HS-27A (cell line): ENCODE results near the gene SOST.
"Not testable (repeated sequence)": the region's sequence is repeated elsewhere in the genome, so short reads cannot be mapped to it uniquely, and the experiment has no call there.

Source experiments
- DNase-seq: peaks from one replicate; pipeline ENCODE4 v3.0.0-alpha.2; 2012; ENCODE audit warnings: low read depth, missing footprints

Gene SOST

DNA sequence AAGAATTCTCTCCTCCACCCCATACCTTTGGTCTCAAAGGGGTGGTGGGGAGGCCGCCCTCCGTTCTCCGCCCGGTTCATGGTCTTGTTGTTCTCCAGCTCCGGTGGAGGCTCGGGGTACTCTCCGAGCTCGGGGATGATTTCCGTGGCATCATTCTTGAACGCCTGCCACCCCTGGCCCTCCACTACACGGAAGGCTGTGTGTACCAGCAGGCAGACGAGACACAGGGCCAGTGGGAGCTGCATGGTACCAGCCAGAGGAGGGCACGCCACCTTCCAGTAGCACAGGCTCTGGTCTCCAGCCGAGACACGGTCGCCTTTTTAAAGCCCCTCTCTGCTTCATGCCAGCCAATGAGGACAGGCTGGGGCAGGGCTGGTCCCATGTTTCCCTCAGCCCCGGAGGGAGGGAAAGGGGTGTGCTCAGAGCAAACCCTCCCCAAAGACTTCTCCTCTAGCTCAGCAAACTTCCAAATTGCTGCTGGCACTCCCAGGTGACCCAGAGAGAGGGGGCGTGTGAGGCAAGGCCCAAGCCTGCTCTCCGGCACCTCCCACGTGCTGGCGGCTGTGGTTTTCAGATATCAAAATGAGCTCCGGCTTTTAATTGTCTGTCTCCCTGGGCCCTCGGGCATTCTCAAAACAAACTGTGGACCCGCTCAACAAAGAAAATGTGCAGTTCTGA is at the start of gene SOST:
SOST (minus strand) TSS at position 295 of the 678 bp plus-strand sequence; CDS start at position 245, 50 bp downstream.
- no peak for DNase-seq

DNA sequence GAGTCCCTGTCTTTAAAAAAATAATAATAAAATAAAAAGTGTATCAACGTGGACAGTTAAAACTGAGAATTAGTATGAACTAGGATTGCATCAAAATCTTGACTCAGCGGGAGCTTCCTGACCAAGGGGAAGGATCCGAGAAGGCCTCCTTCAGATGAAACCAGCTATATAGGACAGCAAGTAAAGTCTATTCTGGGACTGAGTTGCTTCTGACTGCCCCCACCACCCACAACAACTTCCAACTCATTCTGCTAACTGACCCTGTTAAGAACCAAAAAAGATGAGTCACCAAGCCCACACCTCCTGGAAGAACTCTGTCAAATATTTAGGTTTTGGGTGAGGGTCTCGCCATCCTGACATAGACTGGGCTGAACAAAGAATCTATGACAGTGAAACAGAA is 49.5 kb upstream of the SOST start:
- no peak for DNase-seq

DNA sequence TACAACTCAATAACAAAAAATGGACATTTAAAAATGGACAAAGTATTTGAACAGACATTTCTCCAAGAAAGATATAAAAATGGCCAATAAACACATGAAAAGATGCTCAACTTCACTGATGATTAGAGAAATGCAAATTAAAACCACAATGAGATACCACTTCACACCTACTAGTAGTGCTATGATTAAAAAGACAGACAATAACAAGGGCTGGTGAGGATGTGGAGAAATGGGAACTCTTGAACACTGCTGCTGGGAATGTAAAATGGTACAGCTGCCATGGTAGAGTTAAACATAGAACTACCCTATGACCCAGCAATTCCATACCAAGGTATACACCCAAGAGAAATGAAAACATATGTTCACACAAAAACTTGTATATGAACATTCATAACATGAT is 46.5 kb upstream of the SOST start:
- DNase-seq, result no peak

DNA sequence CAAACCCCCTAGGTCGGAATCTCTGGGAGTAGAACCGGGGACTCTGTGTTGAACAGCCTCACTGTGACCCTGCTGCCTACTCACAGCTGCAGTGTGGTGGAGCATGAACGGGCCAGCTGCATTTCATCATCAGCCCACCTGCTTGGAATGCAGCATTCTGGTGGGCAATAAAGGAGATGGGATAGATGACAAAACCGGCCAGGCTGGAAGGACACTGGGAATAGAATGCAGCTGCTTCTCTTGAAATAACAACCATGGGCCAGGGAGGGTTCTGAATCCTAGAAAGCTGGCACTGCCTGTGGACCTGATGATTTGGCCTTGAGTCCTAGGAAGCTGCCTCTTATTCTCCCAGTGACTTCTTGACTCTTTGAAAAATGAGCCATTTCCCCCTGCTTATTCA is 45.2 kb upstream of the SOST start:
- no peak for DNase-seq

DNA sequence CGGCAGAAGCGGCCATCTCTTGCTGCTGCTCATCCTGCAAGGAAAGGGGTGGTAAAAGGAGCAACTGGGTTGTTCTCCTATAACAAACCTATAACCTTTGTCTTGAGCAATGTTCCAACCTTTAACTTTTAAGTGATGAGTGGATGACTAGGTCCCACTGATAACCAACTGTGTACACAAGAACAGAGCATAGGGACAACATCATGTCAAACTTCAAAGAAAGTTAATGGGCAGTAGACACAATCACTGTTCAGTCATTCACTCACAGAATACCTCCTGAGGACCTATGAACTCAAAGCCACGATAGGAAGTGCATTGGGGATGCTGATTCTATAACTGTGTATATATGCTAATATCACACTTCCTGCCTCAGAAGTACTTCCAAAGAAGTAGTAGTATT is 43.3 kb upstream of the SOST start:
- no peak for DNase-seq

DNA sequence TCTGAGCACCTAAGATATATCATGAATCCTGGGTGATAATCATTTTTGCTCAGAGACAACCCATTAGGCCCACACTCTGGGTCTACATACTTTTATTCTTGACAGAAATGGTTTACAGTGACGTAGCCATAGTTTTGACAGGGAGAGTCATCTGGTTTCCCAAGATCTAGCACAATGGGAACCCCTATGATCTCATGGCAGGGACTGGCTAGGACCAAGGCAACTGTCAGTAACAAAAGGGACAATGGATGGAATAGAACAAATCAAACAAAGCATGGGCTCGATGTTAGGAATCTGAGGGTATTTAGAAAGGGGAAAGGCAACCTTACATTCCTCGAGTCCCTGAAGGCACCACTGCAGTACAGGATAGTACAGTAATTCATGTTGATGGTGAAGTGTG is 42.1 kb upstream of the SOST start:
- no peak for DNase-seq

DNA sequence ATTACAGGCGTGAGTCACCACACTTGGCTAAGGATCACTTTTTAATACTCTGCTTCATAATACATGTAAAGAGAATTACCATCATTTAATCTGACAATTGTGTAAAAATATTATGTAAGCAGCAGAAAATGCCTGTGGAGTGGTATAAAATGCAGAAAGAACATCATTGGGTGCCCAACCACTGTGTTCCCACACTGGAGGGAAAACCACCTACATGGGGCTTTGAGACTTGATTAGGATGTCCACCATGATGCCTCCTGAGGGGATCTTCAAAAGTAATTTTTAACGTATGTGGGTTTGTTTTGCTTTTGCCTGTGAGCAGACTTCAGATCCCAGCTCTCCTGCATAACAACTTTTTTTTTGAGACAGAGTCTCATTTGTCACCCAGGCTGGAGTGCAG is 40.5 kb upstream of the SOST start:
- DNase-seq, result no peak

DNA sequence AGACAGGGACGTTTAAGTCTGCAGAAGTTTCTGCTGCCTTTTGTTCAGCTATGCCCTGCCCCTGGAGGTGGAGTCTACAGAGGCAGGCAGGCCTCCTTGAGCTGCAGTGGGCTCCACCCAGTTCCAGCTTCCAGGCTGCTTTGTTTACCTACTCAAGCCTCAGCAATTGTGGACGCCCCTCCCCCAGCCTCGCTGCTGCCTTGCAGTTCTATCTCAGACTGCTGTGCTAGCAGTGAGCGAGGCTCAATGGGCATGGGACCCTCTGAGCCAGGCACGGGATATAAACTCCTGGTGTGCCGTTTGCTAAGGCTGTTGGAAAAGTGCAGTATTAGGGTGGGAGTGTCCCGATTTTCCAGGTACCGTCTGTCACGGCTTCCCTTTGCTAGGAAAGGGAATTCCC is 39.4 kb upstream of the SOST start:
- not testable (repeated sequence) for DNase-seq

DNA sequence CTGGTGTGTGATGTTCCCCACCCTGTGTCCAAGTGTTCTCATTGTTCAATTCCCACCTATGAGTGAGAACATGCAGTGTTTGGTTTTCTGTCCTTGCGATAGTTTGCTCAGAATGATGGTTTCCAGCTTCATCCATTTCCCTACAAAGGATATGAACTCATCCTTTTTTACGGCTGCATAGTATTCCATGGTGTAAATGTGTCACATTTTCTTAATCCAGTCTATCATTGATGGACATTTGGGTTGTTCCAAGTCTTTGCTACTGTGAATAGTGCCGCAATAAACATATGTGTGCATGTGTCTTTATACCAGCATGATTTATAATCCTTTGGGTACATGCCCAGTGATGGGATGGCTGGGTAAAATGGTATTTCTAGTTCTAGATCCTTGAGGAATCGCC is 34.1 kb upstream of the SOST start:
- not testable (repeated sequence) for DNase-seq

DNA sequence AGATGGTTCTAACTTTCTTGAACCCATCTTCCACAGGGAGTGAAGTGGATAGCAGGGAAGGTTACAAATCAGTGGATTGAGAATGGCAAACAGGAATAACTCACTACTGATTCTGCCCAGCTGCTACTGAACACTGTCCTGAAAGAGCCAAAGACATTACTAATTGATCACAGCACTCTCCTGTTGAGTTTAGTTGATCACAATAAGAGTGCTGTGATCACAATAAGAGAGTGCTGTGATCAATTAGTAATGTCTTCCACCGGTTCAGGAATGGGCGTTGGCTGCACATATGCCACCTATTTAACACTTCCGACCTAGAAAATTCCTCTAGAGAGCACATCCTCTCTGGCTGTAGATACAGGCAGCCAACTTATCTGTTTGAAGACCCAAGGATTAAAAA is 33.0 kb upstream of the SOST start:
- no peak for DNase-seq

DNA sequence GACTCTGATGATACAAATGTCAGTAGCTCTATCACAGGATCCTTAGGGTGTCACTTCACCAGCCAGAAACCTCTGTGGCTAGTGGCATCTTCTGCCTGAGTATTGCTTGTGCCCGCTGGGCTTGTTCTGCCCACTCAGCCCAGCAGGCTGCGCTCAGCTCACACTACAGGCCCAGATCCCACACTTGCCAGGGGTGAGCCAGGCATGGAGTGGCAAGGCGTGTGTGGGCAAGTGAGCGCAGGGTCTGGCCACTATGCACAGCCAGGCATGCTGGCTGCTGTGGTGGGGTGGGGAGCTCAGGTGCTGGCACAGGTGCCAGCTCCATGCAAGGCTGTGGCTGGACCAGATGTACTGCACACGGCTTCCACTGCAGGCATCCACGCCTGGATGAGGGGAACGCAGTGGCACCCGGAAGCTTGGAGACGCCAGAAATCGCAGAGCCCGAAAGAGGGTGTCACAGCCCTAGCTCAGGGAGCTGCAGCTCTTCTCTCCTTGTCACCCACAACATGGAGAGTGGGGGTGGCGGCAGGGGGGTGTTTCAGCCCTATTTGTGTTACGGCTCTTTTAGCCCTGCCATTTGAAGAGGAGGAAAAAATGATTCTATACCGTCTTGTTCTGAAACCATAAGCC is 31.8 kb upstream of the SOST start:
- no peak for DNase-seq

DNA sequence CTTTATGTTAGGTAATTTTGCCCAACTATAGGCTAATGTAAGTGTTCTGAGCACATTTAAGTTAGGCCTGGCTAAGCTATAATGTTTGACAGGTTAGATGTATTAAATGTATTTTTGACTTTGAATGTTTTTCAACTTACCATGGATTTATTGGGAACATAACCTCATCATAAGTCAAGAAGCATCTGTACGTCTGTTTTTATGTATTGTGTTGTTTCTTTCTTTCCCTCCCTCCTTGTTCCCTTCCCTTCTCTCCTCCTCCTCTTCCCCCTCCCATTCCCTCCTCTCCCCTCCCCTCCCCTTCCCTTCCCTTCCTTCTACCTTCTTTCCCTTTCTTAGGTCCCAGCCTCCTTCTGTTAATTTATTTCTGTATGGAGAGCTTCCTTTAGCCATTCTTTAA is 30.9 kb upstream of the SOST start:
- DNase-seq, result no peak

DNA sequence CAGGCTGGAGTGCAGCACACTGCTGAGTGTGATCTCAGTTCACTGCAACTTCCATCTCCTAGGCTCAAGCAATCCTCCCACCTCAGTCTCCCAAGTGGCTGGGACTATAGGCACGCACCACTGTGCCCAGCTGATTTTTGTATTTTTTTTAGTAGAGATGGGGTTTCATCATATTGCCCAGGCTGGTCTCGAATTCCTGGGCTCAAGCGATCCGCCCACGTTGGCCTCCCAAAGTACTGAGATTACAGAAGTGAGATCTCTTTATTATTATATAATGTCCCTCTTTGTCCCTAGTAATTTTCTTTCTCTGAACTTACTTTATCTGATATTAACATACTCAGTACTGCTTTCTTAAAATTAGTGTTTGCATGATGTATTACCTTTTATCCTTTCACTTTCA is 29.9 kb upstream of the SOST start:
- no peak for DNase-seq

DNA sequence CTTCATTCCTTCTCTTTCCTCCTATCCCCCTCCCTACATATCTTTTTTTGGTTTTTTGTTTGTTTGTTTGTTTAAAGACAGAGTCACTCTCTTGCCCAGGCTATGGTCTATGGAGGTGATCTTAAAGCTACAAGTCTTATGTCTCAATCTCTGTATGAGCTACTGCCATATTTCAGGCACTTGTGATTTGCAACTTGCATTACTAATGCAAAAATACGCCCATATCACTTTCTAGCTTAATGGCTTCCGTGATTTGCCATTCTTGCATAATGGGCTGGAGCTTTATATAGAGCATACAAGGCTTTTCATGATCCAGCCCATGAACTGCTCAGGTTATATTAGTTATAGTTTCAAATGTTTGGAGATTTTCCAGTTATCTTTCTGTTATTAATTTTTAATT is 29.1 kb upstream of the SOST start:
- DNase-seq, result no peak

DNA sequence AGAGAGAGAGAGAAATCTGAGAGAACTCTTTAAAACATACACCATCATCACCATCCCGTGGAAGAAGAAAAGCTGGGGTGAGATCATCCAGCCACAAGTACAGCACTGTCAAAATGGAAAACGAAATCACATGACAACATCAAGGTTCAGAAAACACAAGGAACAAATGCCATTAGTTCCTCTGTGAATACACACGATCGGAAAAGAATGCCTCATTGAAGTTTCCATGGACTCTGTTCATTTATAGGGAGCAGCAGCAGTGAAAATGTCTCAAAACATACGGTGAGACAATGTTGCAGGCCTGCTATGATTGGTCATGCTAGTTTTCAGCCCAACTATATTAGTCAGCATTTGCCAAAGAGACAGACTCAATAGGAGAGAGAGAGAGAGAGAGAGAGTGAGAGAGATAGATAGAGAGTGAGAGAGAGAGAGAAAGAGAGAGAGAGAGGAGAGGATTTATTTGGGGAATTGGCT is 26.1 kb upstream of the SOST start:
- no peak for DNase-seq

DNA sequence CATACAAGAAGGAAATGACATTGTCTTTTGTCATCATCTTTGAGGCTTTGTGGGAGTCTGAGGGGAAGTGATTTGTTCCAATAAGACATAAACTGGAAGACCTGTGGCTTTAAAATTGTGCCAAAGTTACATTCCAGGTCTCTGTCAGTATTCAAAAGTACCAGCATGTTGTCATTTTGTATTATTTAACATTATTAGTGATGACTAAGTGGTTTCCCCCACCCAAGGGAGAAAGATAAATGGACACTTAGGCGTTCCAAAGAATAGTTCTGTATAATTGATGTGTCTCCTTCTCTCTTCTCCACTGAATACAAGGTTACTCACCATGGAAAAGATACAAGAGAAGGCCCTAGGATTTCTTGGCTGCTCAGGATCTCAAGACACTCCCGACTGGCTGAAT is 25.5 kb upstream of the SOST start:
- no peak for DNase-seq

DNA sequence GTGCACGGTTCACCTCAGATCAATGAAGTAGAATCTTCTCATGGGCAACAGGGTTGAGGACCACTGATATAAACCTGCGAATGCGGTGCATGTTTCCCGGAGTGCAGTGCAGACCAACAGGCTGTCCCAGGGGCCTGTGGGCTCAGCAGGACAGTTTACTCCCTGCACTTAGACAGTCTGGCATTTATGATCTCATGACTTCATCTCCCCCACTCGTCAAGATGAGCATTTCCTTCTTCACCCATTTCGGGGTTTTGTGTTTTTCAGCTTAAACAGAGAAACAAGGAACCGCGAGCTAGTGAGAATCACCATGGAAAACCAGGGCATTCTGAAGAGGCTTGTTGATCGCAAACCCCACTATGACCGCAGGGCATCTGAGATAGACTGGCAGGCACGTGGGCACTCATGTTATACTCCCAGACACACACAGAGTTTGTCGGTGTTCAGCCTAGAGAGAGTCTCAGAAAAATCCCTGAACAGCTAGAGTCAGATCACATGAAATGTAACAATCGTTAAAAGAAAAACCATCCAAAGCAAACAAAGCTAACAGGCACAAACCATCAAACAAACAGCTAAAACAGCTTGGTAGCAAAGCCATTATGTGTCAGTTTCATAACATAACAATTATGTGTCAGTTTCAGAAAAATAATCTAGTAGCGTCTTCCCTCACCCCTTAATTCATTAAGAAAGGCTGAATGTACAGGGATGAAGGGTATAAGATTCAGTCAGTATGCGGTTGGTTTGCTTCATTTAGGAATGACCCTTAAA is 24.5 kb upstream of the SOST start:
- DNase-seq, result no peak

DNA sequence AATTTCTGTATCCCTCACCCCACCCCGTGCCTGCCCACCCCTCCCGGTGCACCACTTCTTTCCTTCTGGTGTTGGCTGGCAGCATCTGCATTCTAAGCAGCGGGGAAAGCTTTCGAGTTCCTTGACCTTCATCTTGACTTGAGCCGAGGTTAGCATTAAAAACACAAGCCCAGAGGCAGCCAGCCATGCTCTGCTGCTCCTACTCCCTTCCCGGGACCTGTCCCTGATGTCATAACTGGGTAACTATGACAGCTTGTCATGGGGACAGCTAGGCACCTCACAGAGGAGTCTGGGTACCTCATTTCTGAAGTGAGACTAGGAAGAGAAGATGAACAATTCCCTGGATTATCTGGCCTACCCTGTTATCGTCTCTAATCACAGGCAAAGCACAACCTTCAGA is 21.5 kb upstream of the SOST start, which contains the start of gene CFAP97D1:
CFAP97D1 (plus strand) TSS at position 301 of the 400 bp plus-strand sequence; CDS start at position 329, 28 bp downstream.
- no peak for DNase-seq

DNA sequence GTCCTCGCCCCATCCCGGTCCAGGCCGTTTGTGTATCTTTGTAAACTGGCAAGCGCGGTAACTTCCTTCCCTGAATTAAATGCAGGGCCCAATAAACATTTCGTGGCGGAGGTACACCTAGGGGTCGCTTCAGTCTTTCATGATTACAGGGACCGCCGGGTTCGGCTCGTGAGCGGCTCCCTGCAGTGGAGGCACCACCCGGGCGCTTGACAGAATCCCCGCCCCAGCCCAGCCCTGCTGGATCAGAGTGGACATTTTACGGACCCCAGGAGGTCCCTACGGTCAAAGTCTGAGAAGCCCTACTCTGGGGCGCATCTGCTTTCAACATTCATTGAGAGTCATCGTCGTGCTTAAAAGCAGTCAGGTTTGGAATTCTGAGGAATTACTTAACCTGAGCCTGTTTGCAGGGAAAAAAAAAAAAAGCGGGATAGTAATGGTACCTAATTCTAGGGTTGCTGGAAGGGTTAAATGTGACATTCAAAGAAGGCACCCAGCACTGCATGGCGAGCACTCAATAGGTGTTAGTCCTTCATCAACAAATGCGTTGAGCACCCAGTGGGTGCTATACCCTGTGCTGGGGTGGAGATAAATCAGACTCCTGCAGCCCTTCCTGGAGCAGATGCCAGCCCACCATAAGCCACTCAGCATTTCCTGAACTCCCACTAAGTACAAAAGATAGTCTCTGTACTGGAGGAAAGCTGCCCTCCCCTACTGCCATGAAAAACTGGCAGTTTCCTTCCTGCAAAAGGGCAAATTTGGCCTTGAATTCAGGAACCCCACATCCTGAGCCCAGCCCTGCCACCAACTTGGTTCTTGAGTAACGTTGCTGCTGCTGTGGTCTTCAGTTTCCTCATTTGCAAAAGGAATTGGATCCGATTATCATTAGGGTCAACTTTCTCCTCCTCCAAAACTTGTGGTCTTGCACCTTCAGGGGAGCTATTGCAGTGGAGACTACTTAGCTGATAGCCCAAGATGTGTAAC is 20.8 kb upstream of the SOST start:
- DNase-seq, result no peak

DNA sequence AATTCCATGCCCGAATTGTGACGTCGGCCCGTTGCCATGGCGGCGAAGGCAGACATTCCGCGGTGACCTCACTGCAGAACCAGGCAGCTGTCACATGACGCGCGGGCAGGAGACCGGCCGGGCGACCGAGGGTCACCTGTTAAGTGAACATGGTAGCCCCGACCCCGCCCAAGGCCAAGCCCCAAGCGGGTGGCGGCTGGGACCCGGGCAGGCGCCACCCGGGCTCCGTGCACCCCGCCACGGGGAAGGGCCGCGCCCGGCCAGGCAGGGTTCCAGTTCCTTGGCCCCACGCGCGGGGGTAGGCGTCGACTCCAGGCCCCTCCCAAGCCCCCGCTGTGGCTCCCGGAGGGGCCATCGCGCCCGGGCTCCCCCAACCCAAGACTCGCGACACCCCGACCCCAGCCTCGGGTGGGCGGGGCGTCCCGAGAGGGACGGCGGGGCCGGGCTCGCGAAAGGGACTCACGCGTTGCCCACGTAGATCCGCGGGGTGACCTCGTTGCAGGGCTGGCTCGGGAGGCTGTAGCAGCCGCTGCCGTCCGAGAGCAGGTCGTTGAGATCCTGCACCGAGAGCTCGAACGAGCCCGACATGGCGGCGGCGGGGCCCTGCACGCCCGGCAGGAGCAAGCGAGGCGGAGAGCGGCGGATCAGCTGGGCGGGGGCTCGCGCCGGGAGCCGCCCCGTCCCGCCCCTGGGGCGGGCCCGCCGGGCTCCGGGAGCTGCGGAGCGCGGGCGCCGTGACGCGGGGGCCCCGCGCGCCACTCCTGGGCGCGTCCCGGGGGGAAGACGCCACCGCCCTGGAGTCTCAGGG is 19.9 kb upstream of the SOST start, which contains the start of gene DUSP3:
DUSP3 (minus strand) TSS at position 641 of the 808 bp plus-strand sequence; CDS start at position 588, 53 bp downstream.
- DNase-seq, result no peak
